ENCODE data around the gene SPC24.

- TF ChIP-seq CTCF (IDR thresholded peaks at IDR 0.05): no peak
- no peak for TF ChIP-seq POLR2AphosphoS5 (IDR thresholded peaks at IDR 0.05)
- TF ChIP-seq POLR2A (IDR thresholded peaks at IDR 0.05): no peak
Observed at GRCh38 chr19:11127905-11128304, 27.7 kb downstream of the SPC24 start.
